K562 (cell line): ENCODE measurements around the gene ANKRD36B. TPM values are rescaled to one million over a fixed set of nuclear protein-coding genes. Genes with fewer than 3 reads are reported as not detected.
A peak's percentile ranks its signal among the peaks of the same experiment; 100 is the strongest.
"Not testable (repeated sequence)": the region's sequence is repeated elsewhere in the genome, so short reads cannot be mapped to it uniquely, and the experiment has no call there.

Source experiments
- ATF1 ChIP-seq, 2 experiments: fragments of 450-650 bp in 1 of 2; IDR thresholded peaks; 2 replicates each; pipeline ENCODE4 v1.6.1; 2016; ENCODE audit warnings: missing compliant biosample characterization in 1 of 2, missing genetic modification characterization in 1 of 2
- HNRNPL ChIP-seq: fragments of 200-400 bp; formaldehyde crosslinking; IDR thresholded peaks from 2 replicates; pipeline ENCODE4 v1.6.1; 2017; ENCODE audit warnings: low read depth, mild to moderate bottlenecking, low read length
- MGA ChIP-seq: fragments of 450-650 bp; IDR thresholded peaks from 2 replicates; pipeline ENCODE4 v1.6.1; 2016; ENCODE audit warnings: mild to moderate bottlenecking, moderate library complexity
- REST ChIP-seq, 2 experiments: fragments of 450-650 bp; formaldehyde crosslinking in 1 of 2; IDR thresholded peaks; 2 replicates each; pipeline versions ENCODE4 v1.4.0 to v1.6.1; 2014 to 2020; ENCODE audit warnings: mild to moderate bottlenecking in 2 of 2, borderline replicate concordance in 1 of 2, low read depth in 1 of 2
- SOX6 ChIP-seq: fragments of 450-650 bp; IDR thresholded peaks from 2 replicates; pipeline ENCODE4 v1.6.1; 2014; ENCODE audit warnings: mild to moderate bottlenecking
- ZNF24 ChIP-seq: fragments of 450-650 bp; IDR thresholded peaks from 2 replicates; pipeline ENCODE4 v1.6.1; 2016
- polyA plus RNA-seq, 8 experiments: library from polyadenylated mRNA; depleted of rRNA in 4 of 8; stranded (reverse) in 5 of 8; unstranded in 3 of 8; fragments of >200 nt; fragmentation: Nextera tagmentation in 2 of 8; fragmentation: Illumina TruSeq in 1 of 8; extraction: Ambion mirVana in 2 of 8; extraction: Trizol in 1 of 8; gene quantifications; 2 replicates each; pipeline versions ENCODE4 v1.2.1 to v1.2.3, GENCODE V29; 2011 to 2014; ENCODE audit warnings: inconsistent platforms in 1 of 8, missing spikeins in 1 of 8
- total RNA-seq, 7 experiments: library from RNA; depleted of rRNA in 6 of 7; stranded (reverse); fragments of >200 nt in 6 of 7; fragmentation: Illumina TruSeq in 2 of 7; extraction: Trizol in 2 of 7; gene quantifications; 2 replicates each; pipeline versions ENCODE4 v1.2.1 to v1.2.3, GENCODE V29; 2011 to 2021; ENCODE audit warnings: low replicate concordance in 1 of 7

ANKRD36B gene
- total and polyA plus RNA-seq, 9 of the 15 experiments (the other 6 are each of a cell fraction or from before 2014, with no cell fraction given) = 7.6 to 40.9 (median 13.3) TPM

- TF ChIP-seq REST (IDR thresholded peaks at IDR 0.05; ENCODE audit: borderline replicate concordance) (peak; percentile 96), REST (CRISPR knock-in tag; IDR thresholded peaks at IDR 0.05; ENCODE audit: low read depth) (0 out of 2 replicates have a peak, but pooled peaks have one; percentile 32), SOX6 (peak; percentile 64; the same call in 1 of the 2 replicates), MGA (peak; percentile 67; the same call in 1 of the 2 replicates), HNRNPL (0 out of 2 replicates have a peak, but pooled peaks have one; percentile 15), ZNF24 (peak; percentile 28; the same call in 1 of the 2 replicates), ATF1 (tag; IDR thresholded peaks at IDR 0.05) (peak; percentile 25; the same call in 1 of the 2 replicates)
- TF ChIP-seq ATF1 (CRISPR knock-in tag; IDR thresholded peaks at IDR 0.05) = not testable (repeated sequence)
Measured at GRCh38 chr2:97590515-97591394, 1.1 kb upstream of the ANKRD36B start (continued).
